K562 (cell line): ENCODE measurements around the gene VGLL2. TPM values are rescaled to one million over a fixed set of nuclear protein-coding genes. Genes with fewer than 3 reads are reported as not detected.

Experiments used
- ATAC-seq: fragments of 200-7000 bp; cut with Tn5 transposase; 3 replicates; pipeline ENCODE4 v1.9.1; 2020; ENCODE audit warnings: moderate library complexity
- BruUV-seq: library from RNA; stranded (reverse); fragments of 400-500 nt; replicated peaks from 2 replicates; lab custom pipeline; 2021; lab: Mats Ljungman, UMichigan
- CTCF ChIA-PET: fragments of 300-600 bp; formaldehyde crosslinking; extraction: SDS; loops from one replicate; lab custom pipeline; 2021; ENCODE audit warnings: low intra/inter-chr PET ratio; lab: Yijun Ruan, JAX
- POLR2A ChIA-PET: fragments of 300-600, 350-650 bp; sonication (Branson Sonifier 250); formaldehyde crosslinking; extraction: SDS; loops from one replicate; lab custom pipeline; 2021; ENCODE audit warnings: antibody characterized with exemption, inconsistent platforms; lab: Yijun Ruan, JAX
- DNase-seq, 4 experiments: peaks; one replicate each; pipeline versions ENCODE4 v3.0.0 to v3.0.0-alpha.2; 2011 to 2018; ENCODE audit warnings: low spot score in 3 of 4, mixed read lengths in 3 of 4; ENCODE audit errors: extremely low read depth in 1 of 4
- FAIRE-seq: peaks from 2 replicates; lab custom pipeline; 2011; peaks lifted over from hg19 to GRCh38; lab: Jason Lieb, UNC
- H2AFZ ChIP-seq: 2 replicates; pipeline ENCODE4 v1.6.0; 2011; ENCODE audit warnings: low read depth, low read length, control low read depth, inconsistent platforms
- H3K27ac ChIP-seq: fragments of 200-600 bp; 3 replicates; pipeline ENCODE4 v1.8.0; 2011; ENCODE audit warnings: low read depth, mild to moderate bottlenecking, control low read depth, inconsistent platforms, low read length, moderate library complexity, mixed read lengths; ENCODE audit errors: extremely low read depth
- H3K27me3 ChIP-seq, 2 experiments: fragments of 300-600 bp in 1 of 2; 2 replicates in 1 of 2; 3 replicates in 1 of 2; pipeline versions ENCODE4 v1.6.0 to v1.8.0; 2011; ENCODE audit warnings: inconsistent platforms in 2 of 2, low read length in 2 of 2, mild to moderate bottlenecking in 1 of 2, mixed read lengths in 1 of 2, moderate library complexity in 1 of 2; ENCODE audit not compliant: control insufficient read depth in 2 of 2, insufficient read depth in 2 of 2
- H3K36me3 ChIP-seq: fragments of 300-600 bp; 3 replicates; pipeline ENCODE4 v1.8.0; 2011; ENCODE audit warnings: mild to moderate bottlenecking, low read length, inconsistent platforms; ENCODE audit not compliant: control insufficient read depth, insufficient read depth
- H3K4me1 ChIP-seq, 2 experiments: fragments of 200-600 bp in 1 of 2; replicated peaks in 1 of 2; 2 replicates in 1 of 2; 3 replicates in 1 of 2; pipeline versions ENCODE4 v1.5.1 to v1.8.0; 2011; ENCODE audit warnings: inconsistent platforms in 2 of 2, low read length in 2 of 2, mild to moderate bottlenecking in 1 of 2, mixed read lengths in 1 of 2, moderate library complexity in 1 of 2; ENCODE audit not compliant: control insufficient read depth in 2 of 2, insufficient read depth in 2 of 2
- H3K4me2 ChIP-seq: 2 replicates; pipeline ENCODE4 v1.6.1; 2011; ENCODE audit warnings: low read length, control low read depth, inconsistent platforms, mixed read lengths; ENCODE audit not compliant: insufficient read depth
- H3K4me3 ChIP-seq: fragments of 200-600 bp; sonication (generic), shearing (Covaris generic); 2 replicates; pipeline ENCODE4 v1.5.1; 2016; ENCODE audit warnings: control low read depth, inconsistent platforms
- H3K79me2 ChIP-seq: fragments of 200-600 bp; 3 replicates; pipeline ENCODE4 v1.8.0; 2011; ENCODE audit warnings: low read length, inconsistent platforms; ENCODE audit not compliant: control insufficient read depth, insufficient read depth
- H3K9ac ChIP-seq, 2 experiments: 2 replicates each; pipeline versions ENCODE4 v1.6.0 to v1.6.1; 2011; ENCODE audit warnings: low read depth in 2 of 2, low read length in 2 of 2, control low read depth in 1 of 2, inconsistent platforms in 1 of 2, mild to moderate bottlenecking in 1 of 2, mixed read lengths in 1 of 2; ENCODE audit not compliant: insufficient read depth in 1 of 2
- H3K9me1 ChIP-seq: one replicate; pipeline ENCODE4 v1.6.0; 2011; ENCODE audit warnings: inconsistent platforms, mild to moderate bottlenecking, low read length, moderate library complexity; ENCODE audit not compliant: control insufficient read depth, insufficient read depth
- H3K9me3 ChIP-seq: replicated peaks from 2 replicates; pipeline ENCODE4 v1.5.1; 2011; ENCODE audit warnings: low read depth, low read length, inconsistent platforms; ENCODE audit not compliant: control insufficient read depth, insufficient read depth
- H4K20me1 ChIP-seq: replicated peaks from 2 replicates; pipeline ENCODE4 v1.6.1; 2011; ENCODE audit warnings: low read length, inconsistent platforms, mixed read lengths; ENCODE audit not compliant: control insufficient read depth, insufficient read depth
- ARID2 ChIP-seq: fragments of 450-650 bp; IDR thresholded peaks from 2 replicates; pipeline ENCODE4 v1.6.1; 2017; ENCODE audit warnings: antibody characterized with exemption, mild to moderate bottlenecking
- ARNT ChIP-seq, 2 experiments: fragments of 450-650 bp; IDR thresholded peaks; 2 replicates each; pipeline ENCODE4 v1.6.1; 2016; ENCODE audit warnings: mild to moderate bottlenecking in 1 of 2
- C11orf30 ChIP-seq: fragments of 450-650 bp; IDR thresholded peaks from 2 replicates; pipeline ENCODE4 v1.6.1; 2016; ENCODE audit warnings: low read depth, mild to moderate bottlenecking
- CXXC5 ChIP-seq: fragments of 250-450 bp; sonication (Bioruptor Pico); IDR thresholded peaks from 2 replicates; pipeline ENCODE4 v1.8.0; 2022; ENCODE audit warnings: inconsistent platforms, mild to moderate bottlenecking, moderate library complexity
- ELF2 ChIP-seq: fragments of 250-450 bp; sonication (Bioruptor Pico); IDR thresholded peaks from 2 replicates; pipeline ENCODE4 v1.5.0; 2021; ENCODE audit warnings: mild to moderate bottlenecking
- ETS1 ChIP-seq: conservative IDR thresholded peaks from 2 replicates; pipeline ENCODE4 v1.6.1; 2011; ENCODE audit warnings: low read depth, mild to moderate bottlenecking, low read length; ENCODE audit not compliant: control insufficient read depth
- EWSR1 ChIP-seq: fragments of 450-650 bp; IDR thresholded peaks from 2 replicates; pipeline ENCODE4 v1.6.1; 2018; ENCODE audit warnings: borderline replicate concordance, mild to moderate bottlenecking, low read depth, moderate library complexity; ENCODE audit not compliant: partially characterized antibody
- KDM5B ChIP-seq: fragments of 200-600 bp; sonication (generic); IDR thresholded peaks from 2 replicates; pipeline ENCODE4 v1.6.1; 2012; ENCODE audit warnings: low read depth, mild to moderate bottlenecking, moderate library complexity, low read length, control low read depth, inconsistent platforms; ENCODE audit not compliant: insufficient replicate concordance
- MTA3 ChIP-seq: fragments of 450-650 bp; formaldehyde crosslinking; IDR thresholded peaks from 2 replicates; pipeline ENCODE4 v1.6.1; 2017; ENCODE audit warnings: mild to moderate bottlenecking, borderline replicate concordance
- NCOA4 ChIP-seq: fragments of 450-650 bp; IDR thresholded peaks from 2 replicates; pipeline ENCODE4 v1.6.1; 2018; ENCODE audit warnings: mild to moderate bottlenecking; ENCODE audit not compliant: partially characterized antibody
- RFX1 ChIP-seq: fragments of 450-650 bp; IDR thresholded peaks from 2 replicates; pipeline ENCODE4 v1.6.1; 2016; ENCODE audit warnings: mild to moderate bottlenecking, moderate library complexity
- TFAP4 ChIP-seq: sonication (generic); formaldehyde crosslinking; IDR thresholded peaks from 2 replicates; pipeline ENCODE4 v1.8.0; 2022; ENCODE audit warnings: missing genetic modification reagents, mild to moderate bottlenecking, moderate library complexity, borderline replicate concordance
- TRIM24 ChIP-seq, 2 experiments: fragments of 450-650 bp; IDR thresholded peaks; 2 replicates each; pipeline ENCODE4 v1.6.1; 2016
- ZBTB8A ChIP-seq: fragments of 450-650 bp; IDR thresholded peaks from 2 replicates; pipeline ENCODE4 v1.6.1; 2018; ENCODE audit warnings: mild to moderate bottlenecking, moderate library complexity; ENCODE audit not compliant: partially characterized antibody
- ZC3H8 ChIP-seq: fragments of 450-650 bp; IDR thresholded peaks from 2 replicates; pipeline ENCODE4 v1.6.1; 2017
- ZNF431 ChIP-seq: sonication (generic); formaldehyde crosslinking; IDR thresholded peaks from 2 replicates; pipeline ENCODE4 v1.8.0; 2022; ENCODE audit warnings: mild to moderate bottlenecking, missing genetic modification reagents
- ZNF592 ChIP-seq: fragments of 450-650 bp; IDR thresholded peaks from 2 replicates; pipeline ENCODE4 v1.6.1; 2017; ENCODE audit warnings: antibody characterized with exemption, mild to moderate bottlenecking
- ZNF644 ChIP-seq: fragments of 200-800 bp; sonication (Bioruptor generic); IDR thresholded peaks from 2 replicates; pipeline ENCODE4 v1.6.1; 2016; ENCODE audit warnings: low read depth, missing genetic modification characterization, missing compliant biosample characterization
- WGBS: fragments of 100-300 bp; shearing (Covaris generic); methylation state at CpG from one replicate; pipeline ENCODE4 v1.1.6; 2016; ENCODE audit warnings: low coverage, mixed read lengths; ENCODE audit not compliant: insufficient coverage; ENCODE audit errors: missing lambda C conversion rate; 5-methylcytosine and 5-hydroxymethylcytosine counted together
- in situ Hi-C: fragments of 300-500 bp; cut with MboI; formaldehyde crosslinking; loops from 4 replicates; pipeline ENCODE4 v1.15.0; 2018; ENCODE audit warnings: inconsistent platforms, mixed read lengths
- intact Hi-C: fragments of 100-400 bp; cut with micrococcal nuclease; formaldehyde crosslinking; loops from 2 replicates; pipeline ENCODE4 v1.14.2; 2022
- polyA plus RNA-seq, 8 experiments: library from polyadenylated mRNA; depleted of rRNA in 4 of 8; stranded (reverse) in 5 of 8; unstranded in 3 of 8; fragments of >200 nt; fragmentation: Nextera tagmentation in 2 of 8; fragmentation: Illumina TruSeq in 1 of 8; extraction: Ambion mirVana in 2 of 8; extraction: Trizol in 1 of 8; gene quantifications; 2 replicates each; pipeline versions ENCODE4 v1.2.1 to v1.2.3, GENCODE V29; 2011 to 2014; ENCODE audit warnings: inconsistent platforms in 1 of 8, missing spikeins in 1 of 8
- total RNA-seq, 7 experiments: library from RNA; depleted of rRNA in 6 of 7; stranded (reverse); fragments of >200 nt in 6 of 7; fragmentation: Illumina TruSeq in 2 of 7; extraction: Trizol in 2 of 7; gene quantifications; 2 replicates each; pipeline versions ENCODE4 v1.2.1 to v1.2.3, GENCODE V29; 2011 to 2021; ENCODE audit warnings: low replicate concordance in 1 of 7

Gene VGLL2
- total and polyA plus RNA-seq, 9 of the 15 experiments (the other 6 are each of a cell fraction or from before 2014, with no cell fraction given), result not detected

- DNase-seq (no peak), FAIRE-seq (no peak), ATAC-seq (no peak)
- in situ Hi-C loops, result no loop called here
- H3K4me1 ChIP-seq, result peaks cover 0 to 13% of the 10 kb centered on the region in 2 experiments; a peak in 1 of 5 replicates
- no peak overlapping the region for H3K9ac ChIP-seq
- H3K9me1 ChIP-seq, result no peaks in the 10 kb centered on the region
- no peaks in the 10 kb centered on the region for H3K9me3 ChIP-seq
- H3K4me2 ChIP-seq, result no peak overlapping the region
- no peaks in the 10 kb centered on the region for H3K79me2 ChIP-seq
- BruUV-seq, result no TSS peak
- ChIA-PET CTCF (no interaction called here), POLR2A (no interaction called here)
- no peaks in the 10 kb centered on the region for H3K36me3 ChIP-seq
- intact Hi-C loops, result no loop called here
- H3K27me3 ChIP-seq, result peaks cover 8 to 34% of the 10 kb centered on the region in 2 experiments; a peak in 3 of 5 replicates
- no peak overlapping the region for H3K4me3 ChIP-seq
- H3K27ac ChIP-seq, result no peak overlapping the region
- H2AFZ ChIP-seq, result no peak overlapping the region
- WGBS, result under 1% methylated on average over 8 of the region's 8 CpGs
- H4K20me1 ChIP-seq, result no peaks in the 10 kb centered on the region
- no peak for TF ChIP-seq C11orf30
- no peak for TF ChIP-seq ZNF592
- TF ChIP-seq ARID2, result no peak
- no peak for TF ChIP-seq MTA3
- TF ChIP-seq TRIM24 (IDR thresholded peaks at IDR 0.05), result no peak
- TF ChIP-seq EWSR1, result no peak
- TF ChIP-seq ARNT (IDR thresholded peaks at IDR 0.05), result no peak
- TF ChIP-seq NCOA4, result no peak
- TF ChIP-seq ZBTB8A, result no peak
- no peak for TF ChIP-seq ZNF644 (tag)
- TF ChIP-seq CXXC5 (CRISPR knock-in tag), result no peak
- no peak for TF ChIP-seq ELF2 (CRISPR knock-in tag)
- TF ChIP-seq ZNF431 (CRISPR knock-in tag), result no peak
- TF ChIP-seq TFAP4 (CRISPR knock-in tag), result no peak
- no peak for TF ChIP-seq KDM5B
- no peak for TF ChIP-seq ETS1
- TF ChIP-seq ZC3H8, result no peak
- no peak for TF ChIP-seq RFX1
Observed at GRCh38 chr6:117269638-117270054, 4.3 kb downstream of the VGLL2 start.
